Measurements from ENCODE around the gene AAR2.

The AAR2 gene

DNA sequence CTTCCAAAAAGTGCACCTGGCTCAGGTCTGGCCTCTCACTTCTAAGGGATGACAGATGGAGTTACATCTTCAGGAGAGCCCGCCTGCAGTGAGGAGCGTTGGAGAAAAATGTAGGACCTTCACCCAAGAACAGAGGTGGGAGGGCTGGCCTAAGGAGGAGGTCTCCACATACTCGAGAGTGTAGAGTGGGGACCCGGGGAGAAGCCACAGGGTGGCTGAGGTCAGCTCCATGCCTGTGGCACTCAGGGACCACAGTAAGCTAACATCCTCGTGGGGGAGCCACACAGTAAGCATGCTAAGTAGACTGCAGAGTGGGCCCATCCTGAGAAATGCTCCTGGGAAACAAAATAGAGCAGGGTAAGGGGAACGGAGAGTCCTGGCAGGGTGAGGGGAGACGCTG lies 24.0 kb downstream of the AAR2 start:
- DNase-seq (ENCODE audit: low read depth), result no peak

DNA sequence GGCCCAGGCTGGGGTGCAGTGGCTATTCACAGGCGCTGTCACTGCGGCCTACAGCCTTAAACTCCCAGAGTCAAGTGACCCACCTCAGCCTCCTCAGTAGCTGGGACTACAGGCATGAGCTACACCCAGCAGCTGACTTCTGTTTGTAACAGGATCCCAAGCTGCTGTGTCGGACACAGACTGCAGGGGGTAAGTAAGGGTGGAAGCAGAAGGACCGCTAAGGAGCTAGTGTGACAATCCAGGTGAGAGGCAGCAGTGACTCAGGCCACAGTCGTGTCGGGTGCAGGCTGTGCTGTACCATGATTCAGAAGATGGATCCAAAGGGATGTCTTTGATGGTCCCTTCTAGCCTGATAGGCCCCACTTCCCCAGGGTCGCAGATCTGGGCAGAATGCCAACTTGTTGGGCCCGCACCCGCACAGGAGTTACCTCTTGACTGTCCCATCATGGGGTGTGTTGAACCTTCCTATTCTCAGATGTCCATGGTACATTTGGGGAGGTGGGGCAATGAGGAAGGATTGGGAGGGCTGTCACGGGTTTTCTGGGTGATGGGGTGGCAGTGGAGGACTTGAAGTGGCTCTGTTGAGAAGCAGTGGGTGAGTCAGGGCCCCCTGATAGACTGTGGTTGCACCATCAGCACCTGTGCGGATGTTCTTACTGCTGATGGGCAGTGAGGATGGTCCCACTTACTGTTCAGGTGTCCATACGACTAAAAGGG lies 25.3 kb downstream of the AAR2 start:
- DNase-seq (ENCODE audit: low read depth), result no peak

DNA sequence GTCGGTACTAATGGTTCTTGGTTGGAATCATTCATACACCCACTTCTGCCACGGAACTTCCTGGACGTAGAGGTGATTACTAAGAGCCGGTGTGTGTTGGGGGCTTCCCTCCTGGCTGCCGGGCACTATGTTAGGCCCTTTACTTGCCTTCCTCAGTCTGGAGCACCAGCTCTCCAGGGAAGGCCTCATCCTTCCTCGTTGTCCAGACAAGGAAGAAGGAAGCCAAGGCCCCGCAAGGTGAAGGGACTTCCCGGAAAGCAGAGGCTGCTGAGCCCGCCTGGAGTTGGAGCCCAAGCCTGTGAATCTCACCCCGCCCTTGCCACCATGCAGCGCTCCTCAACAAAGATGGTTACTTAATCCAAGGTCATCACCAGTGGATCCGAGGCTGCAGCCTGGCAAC lies 26.2 kb downstream of the AAR2 start:
- no peak for DNase-seq (ENCODE audit: low read depth)

DNA sequence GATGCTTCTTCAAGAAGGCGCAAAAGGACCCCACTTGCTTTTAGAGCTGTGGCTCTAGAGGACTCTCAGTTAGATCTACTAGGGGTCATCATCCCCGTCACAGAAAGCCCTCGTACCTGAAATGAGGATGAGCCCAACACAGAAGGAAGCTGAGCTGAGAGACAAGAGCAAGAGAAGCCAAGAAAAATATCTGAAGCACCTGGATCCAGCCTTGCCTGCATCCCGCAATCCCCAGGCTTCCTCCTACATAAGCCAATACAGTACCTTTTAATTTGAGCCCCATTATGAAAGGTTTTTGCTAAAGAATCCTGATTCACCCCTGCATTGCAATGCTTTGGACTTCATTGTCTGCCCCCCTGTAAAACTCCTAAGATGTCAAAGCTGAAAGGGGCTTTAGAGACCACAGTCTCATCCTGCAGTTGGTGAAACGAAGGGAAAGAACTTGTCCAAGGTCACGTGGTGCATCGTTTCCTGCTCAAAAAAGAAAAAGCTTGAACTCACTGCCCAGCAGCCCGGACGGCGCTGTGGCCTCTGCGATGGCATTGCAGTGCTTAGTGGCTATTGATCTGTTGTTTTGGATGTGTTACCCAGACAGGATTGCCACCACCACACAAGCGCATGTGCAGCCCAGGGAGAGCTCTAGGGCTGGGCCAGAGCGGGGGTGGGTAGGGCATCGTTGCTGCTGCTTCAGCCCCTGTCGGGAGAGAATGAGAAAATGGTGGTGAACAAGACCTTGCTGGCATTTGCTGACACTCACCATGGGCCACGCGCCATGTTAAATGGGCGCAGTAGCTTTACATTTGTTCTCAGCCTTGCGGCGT lies 28.4 kb downstream of the AAR2 start:
- DNase-seq (ENCODE audit: low read depth), result no peak

DNA sequence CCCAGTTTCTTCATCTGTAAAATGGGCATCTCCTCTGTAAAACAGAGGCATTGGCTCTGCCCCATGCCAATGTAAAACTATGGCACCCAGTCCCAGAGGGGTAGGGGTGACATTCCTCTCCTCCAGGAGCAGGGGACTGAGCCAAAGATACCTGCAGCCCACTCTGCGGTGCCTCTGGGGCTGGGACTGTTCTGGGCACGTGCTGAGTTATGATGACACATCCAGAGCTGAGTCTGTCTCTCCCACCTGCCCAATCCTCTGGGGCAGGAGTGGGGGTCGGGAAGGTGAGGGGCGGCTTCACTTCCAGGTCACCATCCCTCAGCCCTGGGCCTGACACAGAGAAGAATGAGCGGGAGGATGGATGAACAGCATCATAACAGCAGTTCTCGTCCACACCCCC lies 29.9 kb downstream of the AAR2 start:
- DNase-seq (ENCODE audit: low read depth), result no peak

DNA sequence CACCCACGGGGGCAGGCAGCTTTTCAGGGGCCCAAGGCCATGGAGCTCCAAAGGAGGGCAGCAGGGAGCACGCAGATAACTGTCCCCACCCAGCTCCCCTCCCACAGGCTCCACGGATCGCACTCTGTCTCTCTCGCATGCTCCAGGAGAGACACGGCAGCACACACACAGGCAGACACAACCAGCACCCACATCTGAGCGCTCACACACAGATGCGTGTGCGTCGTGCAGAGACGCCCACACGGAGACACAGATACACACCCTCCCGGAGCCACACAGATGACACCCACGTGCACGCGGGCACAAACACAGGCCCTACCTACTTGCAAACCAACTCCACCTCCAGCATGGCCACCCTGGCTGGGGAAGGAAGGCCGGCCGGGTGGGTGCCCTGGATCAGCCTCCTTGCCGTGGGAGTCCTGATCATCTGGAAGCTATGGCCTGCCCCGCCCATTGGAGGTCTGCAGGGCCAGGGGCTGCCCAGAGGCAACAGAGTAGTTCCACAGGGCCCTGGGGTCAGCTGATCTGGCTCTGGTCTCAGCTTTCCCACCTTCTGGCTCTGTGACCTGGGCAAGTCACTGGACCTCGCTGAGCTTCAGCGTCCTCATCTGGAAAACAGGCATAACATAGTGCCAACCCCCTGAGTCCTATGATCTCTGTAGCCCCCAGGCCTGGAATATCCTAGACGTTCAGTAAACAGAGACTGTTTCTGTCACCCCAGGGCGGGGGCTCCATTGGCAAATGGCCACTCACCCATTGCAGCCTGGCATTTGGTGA lies 31.5 kb downstream of the AAR2 start:
- DNase-seq (ENCODE audit: low read depth), result no peak

DNA sequence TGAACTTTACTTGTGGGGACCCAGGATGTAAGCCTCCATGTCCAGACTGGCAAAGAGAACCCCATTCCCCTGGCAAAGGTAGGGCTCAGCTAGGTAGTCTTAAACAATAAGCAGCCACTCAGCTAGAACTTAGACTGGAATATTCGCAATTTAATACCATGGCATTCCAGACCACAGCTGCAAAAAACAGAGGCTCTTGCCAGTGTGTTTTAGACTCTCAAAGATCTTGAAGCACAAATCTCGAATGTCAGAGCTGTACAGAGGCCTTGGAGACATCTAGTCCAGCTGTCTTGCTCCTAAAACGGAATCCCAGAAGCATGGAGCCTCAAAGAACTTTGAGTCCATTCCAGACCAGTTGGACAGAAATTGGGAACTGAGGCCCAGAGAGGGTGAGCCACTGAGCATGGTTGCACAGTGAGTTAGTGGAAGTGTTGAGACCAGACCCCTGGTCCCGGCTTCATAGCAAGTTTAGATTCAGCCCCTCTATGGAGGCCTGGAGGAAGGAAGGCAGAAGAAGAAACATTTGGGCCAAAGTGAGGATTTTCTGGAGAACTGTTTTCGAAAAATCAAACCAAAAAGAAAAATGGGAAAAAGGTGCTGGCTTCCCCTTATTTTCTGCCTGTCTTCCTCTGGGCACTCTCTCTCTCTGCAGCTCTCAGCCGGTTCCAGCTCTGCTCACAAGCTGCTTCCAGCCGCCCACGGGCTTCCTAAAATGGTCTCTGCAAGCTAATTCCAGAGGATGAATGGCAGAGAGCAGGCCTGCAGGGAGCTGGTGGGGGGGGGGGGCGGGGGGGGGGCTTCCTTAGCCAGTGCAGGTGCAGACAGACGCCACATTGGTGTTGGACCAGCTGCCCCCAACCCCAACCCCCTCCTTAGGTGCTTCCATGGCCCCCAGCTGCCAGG lies 32.4 kb downstream of the AAR2 start:
- DNase-seq (ENCODE audit: low read depth), result no peak

DNA sequence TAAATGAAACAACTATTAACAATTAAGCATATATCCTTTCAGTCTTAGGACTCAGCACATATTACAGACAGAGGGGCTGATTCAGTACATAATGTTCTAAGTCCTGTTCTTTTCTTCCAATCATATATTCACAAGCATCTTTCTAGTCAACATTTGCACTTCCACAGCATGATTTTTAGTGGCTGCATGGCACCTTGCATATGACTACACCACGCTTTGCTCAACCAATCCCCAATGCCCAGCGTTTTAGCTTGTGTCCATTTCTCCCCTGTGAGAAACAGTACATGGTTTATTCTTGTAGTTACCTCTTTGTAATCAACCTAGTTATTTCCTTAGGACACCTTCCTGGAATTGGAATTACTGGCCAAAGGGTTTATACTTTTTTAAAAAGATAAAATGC lies 33.2 kb downstream of the AAR2 start:
- DNase-seq (ENCODE audit: low read depth), result no peak

DNA sequence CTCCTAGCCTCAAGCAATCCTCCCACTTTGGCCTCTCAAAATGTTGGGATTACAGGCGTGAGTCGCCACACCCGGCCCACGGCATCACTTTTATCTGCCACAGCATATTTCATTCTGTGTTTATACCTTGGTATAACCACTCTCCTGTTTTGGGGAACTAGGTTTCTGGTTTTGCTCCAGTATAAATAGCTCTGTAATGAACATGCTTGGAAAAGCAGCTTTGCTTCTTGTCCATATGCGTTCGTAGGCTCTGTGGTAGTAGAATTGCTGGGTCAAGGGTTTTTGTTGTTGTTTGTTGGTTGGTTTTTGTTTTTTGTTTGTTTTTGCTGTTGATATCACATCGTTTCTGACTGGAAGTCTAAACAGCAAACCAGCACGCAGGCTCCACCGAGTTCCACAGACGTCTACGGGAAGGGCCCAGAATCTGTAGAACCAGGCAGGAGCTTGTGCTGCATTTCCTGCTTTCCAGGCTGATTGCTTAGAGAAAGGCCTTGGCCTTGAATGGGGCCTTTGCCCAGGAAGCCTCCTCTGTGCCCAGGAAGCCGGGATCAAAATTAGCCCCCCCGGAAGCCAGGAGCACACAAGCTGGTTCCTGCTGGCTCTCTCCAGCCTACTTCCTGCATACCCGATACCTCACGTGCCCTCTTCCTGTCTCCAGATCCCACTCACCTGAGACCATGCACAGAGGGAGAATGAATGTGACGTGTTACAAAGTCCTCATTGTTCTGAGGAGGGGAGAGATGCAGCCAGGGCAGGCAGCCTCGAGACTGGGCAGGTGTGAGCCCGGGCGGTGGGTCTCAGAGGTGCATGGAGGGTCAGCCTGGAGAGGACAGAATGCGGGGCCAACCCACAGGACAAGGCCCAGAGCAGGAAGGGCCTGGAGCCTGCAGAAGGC lies 34.7 kb downstream of the AAR2 start:
- DNase-seq (ENCODE audit: low read depth), result no peak

DNA sequence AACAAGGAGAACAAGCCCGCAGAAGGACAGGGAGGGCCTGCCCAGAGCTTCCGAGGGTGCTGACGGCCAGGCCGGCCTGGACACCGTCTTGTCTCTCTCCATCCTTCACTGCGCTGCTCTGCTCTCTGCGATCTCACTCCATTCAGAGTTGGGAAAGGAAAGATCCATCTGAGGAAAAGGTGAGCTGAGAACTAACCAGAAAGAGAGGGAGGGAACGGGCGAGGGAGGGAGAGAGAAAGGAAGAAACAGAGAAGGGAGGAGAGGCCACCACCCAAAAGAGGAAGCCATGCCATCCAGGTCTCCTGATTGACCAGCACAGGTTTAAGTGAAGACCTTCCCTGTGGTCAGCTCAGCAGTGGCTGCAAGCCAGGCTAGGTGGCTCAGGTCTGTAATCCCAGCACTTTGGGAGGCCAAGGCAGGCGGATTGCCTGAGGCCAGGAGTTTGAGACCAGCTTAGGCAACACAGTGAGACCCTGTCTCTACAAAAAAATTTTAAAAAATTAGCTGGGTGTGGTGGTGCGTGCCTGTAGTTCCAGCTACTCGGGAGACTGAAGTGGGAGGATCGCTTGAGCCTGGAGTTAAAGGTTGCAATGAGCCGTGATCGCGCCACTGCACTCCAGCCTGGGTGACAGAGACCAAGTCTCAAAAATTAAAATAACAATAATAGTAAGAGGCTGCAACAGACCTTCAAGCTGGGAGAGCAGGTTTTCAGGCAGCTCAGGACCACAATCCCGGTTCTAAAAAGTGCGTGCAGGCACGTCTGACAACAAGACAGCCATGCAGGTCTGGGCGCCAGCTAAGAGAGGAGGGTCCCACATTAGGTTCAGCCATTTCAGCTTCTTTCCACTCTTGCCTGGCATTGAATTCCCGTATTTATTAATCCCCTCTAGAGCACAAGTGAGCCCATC lies 35.6 kb downstream of the AAR2 start:
- DNase-seq (ENCODE audit: low read depth), result no peak

DNA sequence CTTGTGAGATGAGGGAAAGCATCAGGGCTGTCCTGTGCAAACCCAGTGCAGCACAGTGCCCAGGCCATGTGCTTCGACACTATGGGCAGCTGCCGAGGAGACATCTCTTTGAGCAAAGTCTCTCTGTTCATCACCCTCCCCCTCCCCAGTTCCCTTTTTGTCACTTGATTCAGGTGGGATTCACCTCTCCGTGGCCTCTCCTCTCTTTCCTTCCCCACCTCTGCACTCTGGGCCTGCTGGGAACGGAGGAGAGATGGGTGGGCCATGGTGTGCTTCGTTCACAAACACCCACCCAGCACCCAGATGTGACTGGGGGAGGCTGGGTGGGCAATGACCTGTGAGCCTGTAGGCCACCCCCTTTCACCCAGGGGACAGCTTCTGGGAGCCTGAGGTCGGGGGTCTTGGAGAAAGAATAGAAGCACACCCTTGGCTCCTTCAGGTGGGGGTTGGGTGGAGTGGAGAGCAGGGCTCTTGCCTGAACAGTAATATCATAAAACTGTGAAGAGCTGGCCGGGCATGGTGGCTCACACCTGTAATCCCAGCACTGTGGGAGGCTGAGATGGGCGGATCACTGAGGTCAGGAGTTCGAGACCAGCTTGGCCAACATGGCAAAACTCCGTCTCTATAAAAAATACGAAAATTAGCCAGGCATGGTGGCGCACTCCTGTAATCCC lies 36.4 kb downstream of the AAR2 start:
- no peak for DNase-seq (ENCODE audit: low read depth)

DNA sequence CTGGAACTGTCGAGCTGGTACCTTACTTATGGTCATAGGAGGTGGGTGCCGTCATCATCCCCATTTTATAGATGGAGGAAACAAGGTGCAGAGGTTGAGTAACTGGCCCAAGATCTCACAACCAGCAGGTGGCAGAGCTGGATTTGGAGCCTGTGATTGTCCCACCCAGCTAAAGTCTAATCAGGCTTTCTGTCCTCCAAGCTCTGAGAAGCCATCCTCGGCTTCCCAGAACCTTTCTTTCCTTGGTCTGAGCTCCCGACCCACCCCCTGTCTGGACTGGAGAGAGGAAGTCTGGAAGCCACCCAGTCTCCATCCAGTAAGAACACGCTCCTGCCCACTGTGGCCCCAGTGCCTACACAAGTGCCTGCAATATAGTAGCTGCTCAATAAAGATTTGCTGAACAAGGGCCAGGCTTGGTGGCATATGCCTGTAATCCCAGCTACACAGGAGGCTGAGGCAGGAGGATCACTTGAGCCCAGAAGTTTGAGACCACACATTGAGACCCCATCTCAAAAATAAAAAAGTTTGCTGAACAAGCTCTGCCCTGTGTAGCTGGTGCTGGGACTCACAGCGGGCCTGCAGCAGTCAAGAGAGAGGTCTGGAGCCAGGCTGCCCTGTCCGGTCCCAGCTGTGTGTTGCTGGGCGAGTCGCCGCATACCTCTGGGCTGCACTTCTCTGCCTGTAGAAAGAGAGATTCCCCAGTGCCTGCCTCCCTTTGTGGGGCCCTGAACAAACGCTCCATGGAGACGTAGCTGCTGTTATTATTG lies 37.3 kb downstream of the AAR2 start:
- DNase-seq (ENCODE audit: low read depth), result no peak

DNA sequence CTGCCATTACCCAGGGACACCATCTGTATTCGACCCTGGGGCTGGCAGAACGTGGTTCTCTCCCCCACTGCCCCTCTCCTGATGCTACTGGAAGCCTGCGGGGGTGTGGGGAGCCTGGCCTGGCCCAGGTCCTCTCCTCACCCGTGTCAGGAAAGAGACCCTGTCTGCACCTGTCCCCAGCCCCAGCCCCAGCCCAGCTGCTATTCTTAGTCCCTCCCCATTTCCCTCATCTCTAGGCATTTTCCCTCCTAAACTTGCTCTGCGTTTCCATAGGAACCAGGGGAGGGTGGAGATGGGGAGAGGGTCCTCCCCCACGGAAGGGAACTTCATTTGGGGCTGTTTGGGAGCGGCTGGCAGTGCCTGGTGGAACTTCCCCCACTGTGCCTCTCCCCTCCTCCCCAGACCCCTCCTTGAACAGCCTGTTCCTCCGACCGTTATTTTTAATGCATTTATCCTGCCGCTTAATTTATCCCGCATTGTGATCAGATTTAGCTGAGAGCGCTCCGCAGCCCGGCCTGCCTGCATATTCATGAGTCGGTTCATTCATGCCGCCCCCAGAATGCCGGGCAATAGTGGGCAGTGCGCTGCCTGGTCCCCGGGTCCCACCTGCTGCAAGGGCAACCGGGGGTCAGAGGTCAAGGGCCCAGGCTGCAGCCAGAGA lies 38.0 kb downstream of the AAR2 start:
- DNase-seq (ENCODE audit: low read depth), result no peak

DNA sequence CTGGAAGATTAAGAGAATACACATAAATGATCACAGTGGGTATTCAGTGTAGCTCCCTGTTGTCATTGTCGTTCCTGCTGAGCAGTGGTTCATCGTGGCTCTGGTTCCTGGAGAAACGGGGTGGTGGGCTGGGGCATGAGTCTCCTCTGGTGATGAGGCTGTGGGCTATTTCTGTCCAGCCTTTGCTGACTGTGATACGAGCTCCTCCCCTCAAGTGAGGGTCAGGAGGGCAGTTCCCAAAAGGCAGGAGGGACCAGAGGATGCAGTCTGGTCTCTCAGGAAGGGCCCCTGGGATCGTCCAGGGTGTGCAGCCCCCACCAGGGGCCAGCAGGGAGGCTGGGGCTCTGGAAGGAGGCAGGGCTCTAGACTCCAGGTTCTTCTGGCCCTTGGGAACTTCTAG lies 38.7 kb downstream of the AAR2 start:
- no peak for DNase-seq (ENCODE audit: low read depth)

DNA sequence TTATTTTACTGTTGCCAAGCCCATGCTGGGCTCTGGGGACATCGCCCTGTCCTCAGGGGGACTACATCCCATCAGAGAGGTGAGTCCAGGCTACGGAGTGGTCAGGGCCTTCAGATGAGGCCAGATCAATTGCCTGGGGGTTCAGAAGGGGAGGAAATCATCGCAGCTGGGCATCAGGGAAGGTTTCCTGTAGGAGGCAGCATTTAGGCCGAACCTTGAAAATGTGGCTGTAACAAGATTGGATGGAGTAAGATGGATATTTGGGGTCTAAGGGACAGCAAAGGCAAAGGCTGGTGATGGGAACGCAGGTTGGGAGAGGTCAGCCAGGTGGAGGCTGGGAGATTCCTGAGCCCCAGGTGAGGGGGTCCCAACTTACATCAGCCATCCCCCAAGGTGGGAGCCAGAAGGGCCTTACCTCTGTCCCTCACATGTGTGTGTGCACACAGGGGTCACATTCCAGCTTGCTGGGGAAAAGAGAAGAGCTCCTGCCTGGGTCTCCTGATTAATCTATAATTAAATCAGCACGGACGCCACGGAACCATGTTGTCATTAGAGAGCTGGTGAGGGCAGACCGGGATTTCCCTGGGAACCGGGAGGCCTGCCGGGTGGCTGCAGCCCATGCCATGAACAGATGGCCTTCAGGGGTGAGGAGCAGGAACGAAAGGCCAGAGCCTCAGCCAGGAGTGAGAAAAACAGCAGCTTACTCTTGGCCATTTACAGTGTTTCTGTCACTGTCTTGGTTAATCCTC lies 39.3 kb downstream of the AAR2 start:
- no peak for DNase-seq (ENCODE audit: low read depth)

DNA sequence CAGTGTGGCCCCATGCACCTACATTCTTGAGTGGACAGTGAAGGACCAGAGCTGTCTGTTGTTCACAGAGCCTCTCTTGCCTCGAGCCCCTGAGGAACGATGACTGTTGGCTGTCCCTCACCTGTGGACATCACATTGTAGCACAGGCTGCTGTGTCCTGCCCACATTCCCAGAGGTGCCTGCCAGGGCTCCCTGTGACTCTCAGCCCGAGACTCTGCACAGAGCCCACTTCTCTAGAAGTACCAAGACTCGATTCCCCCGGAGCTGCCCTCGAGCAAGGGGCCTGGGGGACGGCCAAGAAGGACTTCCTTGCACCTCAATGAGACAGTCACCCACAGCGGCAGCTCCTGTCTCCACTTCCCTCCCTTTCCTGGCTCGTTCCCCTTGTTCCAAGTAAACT lies 41.3 kb downstream of the AAR2 start:
- no peak for DNase-seq (ENCODE audit: low read depth)

DNA sequence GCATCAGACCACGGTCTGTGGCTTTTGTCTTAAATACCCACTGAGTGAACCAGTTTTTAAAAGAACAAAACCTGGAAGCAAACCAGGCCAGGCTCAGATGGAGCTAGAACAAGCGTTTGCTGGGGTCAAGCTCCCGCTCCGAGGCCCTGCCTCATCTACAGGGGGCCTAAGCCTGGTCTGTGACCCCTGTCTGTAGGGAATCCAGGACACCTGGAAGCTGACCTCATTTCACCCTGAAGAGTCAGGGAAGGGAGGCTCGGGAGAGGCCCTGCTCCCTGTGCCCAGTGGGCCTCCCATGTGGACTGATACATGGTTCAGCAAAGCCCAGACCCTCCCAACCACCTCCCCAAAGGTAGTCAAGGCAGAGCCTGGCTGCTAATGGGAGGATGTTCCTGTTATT lies 43.1 kb downstream of the AAR2 start:
- DNase-seq (ENCODE audit: low read depth), result no peak

Measured in stimulated activated CD8-positive, alpha-beta memory T cell treated with anti-CD3 and anti-CD28 coated beads, Interleukin-12 subunit alpha, Interleukin-12 subunit beta, amount 100 ng/mL, for 1 hour (primary cell).